Endothelial cell of umbilical vein (primary cell): Measurements from ENCODE around the gene ITGB8. TPM values are rescaled to one million over a fixed set of nuclear protein-coding genes. Genes with fewer than 3 reads are reported as not detected.

Experiments used
- BruUV-seq: library from RNA; stranded (reverse); fragments of 400-500 nt; replicated peaks from 2 replicates; lab custom pipeline; 2021; lab: Mats Ljungman, UMichigan
- CTCF ChIA-PET: fragments of 300-600, 350-600 bp; sonication (Branson Sonifier 250); formaldehyde crosslinking; loops from one replicate; lab custom pipeline; 2021; ENCODE audit warnings: antibody characterized with exemption, inconsistent platforms; lab: Charles Lee
- POLR2A ChIA-PET: fragments of 300-600, 350-600 bp; sonication (Branson Sonifier 250); formaldehyde crosslinking; loops from one replicate; lab custom pipeline; 2021; ENCODE audit warnings: antibody characterized with exemption, inconsistent platforms; lab: Charles Lee
- DNase-seq: peaks from one replicate; pipeline ENCODE4 v3.0.0-alpha.2; 2011; ENCODE audit warnings: low read depth, low spot score
- FAIRE-seq: peaks from 2 replicates; lab custom pipeline; 2011; peaks lifted over from hg19 to GRCh38; lab: Jason Lieb, UNC
- H2AFZ ChIP-seq: 2 replicates; pipeline ENCODE4 v1.6.0; 2012; ENCODE audit warnings: low read depth, low read length, control low read depth, inconsistent platforms
- H3K27ac ChIP-seq: 2 replicates; pipeline ENCODE4 v1.5.1; 2011; ENCODE audit warnings: low read depth, mild to moderate bottlenecking, control low read depth, low read length, moderate library complexity; ENCODE audit not compliant: insufficient read depth
- H3K27me3 ChIP-seq, 2 experiments: 2 replicates each; pipeline versions ENCODE4 v1.6.0 to v1.6.1; 2011; ENCODE audit warnings: low read length in 2 of 2, mixed read lengths in 1 of 2; ENCODE audit not compliant: control insufficient read depth in 2 of 2, insufficient read depth in 2 of 2
- H3K36me3 ChIP-seq, 2 experiments: 2 replicates in 1 of 2; 3 replicates in 1 of 2; pipeline ENCODE4 v1.5.1; 2011; ENCODE audit warnings: low read length in 2 of 2, mild to moderate bottlenecking in 1 of 2, moderate library complexity in 1 of 2; ENCODE audit not compliant: control insufficient read depth in 2 of 2, insufficient read depth in 2 of 2; ENCODE audit errors: extremely low read depth in 1 of 2
- H3K4me1 ChIP-seq: 3 replicates; pipeline ENCODE4 v1.5.1; 2011; ENCODE audit warnings: mild to moderate bottlenecking, low read length; ENCODE audit not compliant: control insufficient read depth, insufficient read depth; ENCODE audit errors: extremely low read depth
- H3K4me2 ChIP-seq: 2 replicates; pipeline ENCODE4 v1.6.1; 2011; ENCODE audit warnings: low read length, control low read depth, mixed read lengths; ENCODE audit not compliant: insufficient read depth
- H3K4me3 ChIP-seq, 3 experiments: fragments of 200-600 bp in 1 of 3; sonication (generic), shearing (Covaris generic) in 1 of 3; replicated peaks in 1 of 3; 2 replicates each; pipeline ENCODE4 v1.5.1; 2011 to 2016; ENCODE audit warnings: control low read depth in 3 of 3, low read length in 3 of 3, mild to moderate bottlenecking in 2 of 3, inconsistent platforms in 1 of 3, low read depth in 1 of 3, moderate library complexity in 1 of 3; ENCODE audit not compliant: insufficient read depth in 1 of 3
- H3K79me2 ChIP-seq: 2 replicates; pipeline ENCODE4 v1.6.0; 2012; ENCODE audit warnings: low read length, inconsistent platforms; ENCODE audit not compliant: control insufficient read depth, insufficient read depth
- H3K9ac ChIP-seq: replicated peaks from 2 replicates; pipeline ENCODE3; 2011; ENCODE audit warnings: low read length, control low read depth; ENCODE audit not compliant: insufficient read depth; ENCODE audit errors: extremely low read depth
- H3K9me1 ChIP-seq: replicated peaks from 3 replicates; pipeline ENCODE4 v1.6.0; 2011; ENCODE audit warnings: mild to moderate bottlenecking, low read length; ENCODE audit not compliant: control insufficient read depth, insufficient read depth; ENCODE audit errors: extremely low read depth
- H3K9me3 ChIP-seq: replicated peaks from 2 replicates; pipeline ENCODE4 v1.5.1; 2012; ENCODE audit warnings: low read length, inconsistent platforms; ENCODE audit not compliant: control insufficient read depth, insufficient read depth
- H4K20me1 ChIP-seq: replicated peaks from 2 replicates; pipeline ENCODE3; 2011; ENCODE audit warnings: mild to moderate bottlenecking, low read length; ENCODE audit not compliant: control insufficient read depth, insufficient read depth; ENCODE audit errors: extremely low read depth
- EZH2 ChIP-seq: IDR thresholded peaks from 2 replicates; pipeline ENCODE4 v1.6.1; 2012; ENCODE audit warnings: borderline replicate concordance, low read depth, mild to moderate bottlenecking, moderate library complexity, low read length, inconsistent platforms; ENCODE audit not compliant: severe bottlenecking
- FOS ChIP-seq: IDR thresholded peaks from 2 replicates; pipeline ENCODE4 v1.6.1; 2011; ENCODE audit warnings: mild to moderate bottlenecking, low read length, moderate library complexity, borderline replicate concordance; ENCODE audit not compliant: insufficient read depth
- GATA2 ChIP-seq: IDR thresholded peaks from 2 replicates; pipeline ENCODE4 v1.7.0; 2011; ENCODE audit warnings: low read depth, mild to moderate bottlenecking, moderate library complexity, mixed read lengths, low read length; ENCODE audit not compliant: insufficient read length, insufficient read depth
- JUN ChIP-seq: IDR thresholded peaks from 2 replicates; pipeline ENCODE4 v1.6.1; 2011; ENCODE audit warnings: borderline replicate concordance, low read depth; ENCODE audit not compliant: insufficient read length, insufficient read depth
- MYC ChIP-seq: IDR thresholded peaks from one replicate; pipeline ENCODE4 v1.6.1; 2011; ENCODE audit warnings: mild to moderate bottlenecking, low read depth, low read length
- POLR2A ChIP-seq: IDR thresholded peaks from 2 replicates; pipeline ENCODE4 v1.6.1; 2012; ENCODE audit warnings: low read depth, mild to moderate bottlenecking, control low read depth, low read length
- POLR2AphosphoS5 ChIP-seq: IDR thresholded peaks from 2 replicates; pipeline ENCODE4 v1.6.1; 2012; ENCODE audit warnings: low read depth, mild to moderate bottlenecking, control low read depth, low read length, moderate library complexity; ENCODE audit not compliant: insufficient read depth
- dilution Hi-C: fragments of 300-500 bp; cut with MboI; formaldehyde crosslinking; loops from one replicate; pipeline ENCODE4 v1.15.0; 2019; ENCODE audit warnings: low sequenced_read_pairs; ENCODE audit not compliant: extremely low pct_ligation_motif_present
- intact Hi-C: fragments of 100-400 bp; cut with micrococcal nuclease; formaldehyde crosslinking; loops from one replicate; pipeline ENCODE4 v1.10.0; 2022
- polyA plus RNA-seq, 4 experiments: library from polyadenylated mRNA; depleted of rRNA in 3 of 4; stranded (reverse) in 3 of 4; unstranded in 1 of 4; fragments of >200 nt; gene quantifications; 2 replicates each; pipeline versions ENCODE4 v1.2.1 to v1.2.3, GENCODE V29; 2011 to 2012; ENCODE audit warnings: missing spikeins in 1 of 4
- total RNA-seq: library from RNA; stranded (reverse); gene quantifications from 2 replicates; pipeline ENCODE4 v1.2.3, GENCODE V29; 2021
- TF ChIP-seq, protein P1 (sequence below): IDR thresholded peaks from 2 replicates; pipeline ENCODE4 v1.6.1; 2011; ENCODE audit not compliant: insufficient read depth, insufficient read length
- TF ChIP-seq, protein P2 (sequence below), 2 donors: IDR thresholded peaks; 1 replicate in 1 of 2; 2 replicates in 1 of 2; pipeline ENCODE4 v1.5.1; 2011; ENCODE audit warnings: low read length in 2 of 2, mild to moderate bottlenecking in 2 of 2, moderate library complexity in 2 of 2, control low read depth in 1 of 2, inconsistent platforms in 1 of 2, low read depth in 1 of 2; ENCODE audit not compliant: insufficient read depth in 1 of 2; ENCODE audit errors: extremely low read depth in 1 of 2

Gene ITGB8
- total and polyA plus RNA-seq, 2 donors (not counting 3 experiments of a cell fraction or from before 2014, with no cell fraction given), result 2.9 to 8.2 TPM

DNA sequence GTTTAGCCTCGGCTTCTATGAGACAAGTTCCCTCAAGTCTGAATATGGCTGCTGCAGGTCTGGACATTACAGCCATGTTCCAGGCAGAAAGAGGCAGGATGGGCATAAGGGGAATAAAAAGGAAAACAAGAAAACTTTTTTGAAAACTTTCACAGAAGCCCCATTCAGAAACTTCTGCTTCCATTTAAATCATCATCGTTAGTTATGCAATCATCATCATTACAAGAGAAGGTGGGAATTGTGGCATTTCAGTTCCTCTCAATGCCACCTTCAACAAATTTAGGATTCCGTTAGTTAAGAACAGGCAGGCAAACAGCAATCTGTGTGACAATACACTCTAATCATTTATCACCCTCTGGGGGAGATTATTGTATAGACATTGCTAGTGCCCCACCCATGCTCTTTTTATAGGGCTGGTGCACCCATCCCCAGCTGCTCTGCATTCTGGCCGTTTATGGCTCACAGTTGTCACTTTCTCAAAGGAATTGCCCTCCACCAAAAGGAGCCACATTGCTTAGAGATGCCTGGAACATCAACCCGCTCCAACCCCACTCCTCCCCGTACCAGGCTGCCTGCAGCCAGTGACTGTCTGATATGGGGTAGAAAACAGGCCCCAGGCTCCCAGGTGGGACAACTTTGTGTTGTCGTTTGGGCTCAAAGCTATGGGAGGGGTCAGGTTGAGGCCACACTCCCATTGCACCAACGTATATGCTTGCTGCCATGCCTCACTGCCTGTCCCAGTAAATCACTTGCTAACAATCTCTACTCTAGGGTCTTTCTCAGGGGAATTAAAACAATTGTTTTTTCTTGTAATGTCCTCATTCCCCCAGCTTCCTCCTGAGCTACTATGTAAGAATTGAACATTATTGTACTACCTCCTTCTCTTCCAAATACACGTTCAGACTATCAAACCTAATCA lies 24.2 kb downstream of the ITGB8 start:
- FAIRE-seq (no peak), DNase-seq (no peak)
- dilution Hi-C loops, result no loop called here
- Histone ChIP-seq H3K9ac (no peak overlapping the region), H3K9me3 (no peaks in the 10 kb centered on the region), H3K27ac (no peak overlapping the region), H3K4me1 (peaks cover 30% of the 10 kb centered on the region), H3K36me3 (no peaks in the 10 kb centered on the region), H3K4me2 (no peak overlapping the region), H3K4me3 (no peak overlapping the region), H2AFZ (no peak overlapping the region), H3K27me3 (no peaks in the 10 kb centered on the region), H3K9me1 (no peaks in the 10 kb centered on the region), H4K20me1 (no peaks in the 10 kb centered on the region), H3K79me2 (no peaks in the 10 kb centered on the region)
- intact Hi-C loops, result no loop called here
- ChIA-PET CTCF (no interaction called here), POLR2A (no interaction called here)
- TF ChIP-seq, protein P1, sequence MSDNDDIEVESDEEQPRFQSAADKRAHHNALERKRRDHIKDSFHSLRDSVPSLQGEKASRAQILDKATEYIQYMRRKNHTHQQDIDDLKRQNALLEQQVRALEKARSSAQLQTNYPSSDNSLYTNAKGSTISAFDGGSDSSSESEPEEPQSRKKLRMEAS, result no peak
- TF ChIP-seq JUN (no peak), GATA2 (no peak), MYC (no peak), POLR2A (no peak), EZH2 (no peak), FOS (no peak), POLR2AphosphoS5 (no peak)
- TF ChIP-seq, protein P2, sequence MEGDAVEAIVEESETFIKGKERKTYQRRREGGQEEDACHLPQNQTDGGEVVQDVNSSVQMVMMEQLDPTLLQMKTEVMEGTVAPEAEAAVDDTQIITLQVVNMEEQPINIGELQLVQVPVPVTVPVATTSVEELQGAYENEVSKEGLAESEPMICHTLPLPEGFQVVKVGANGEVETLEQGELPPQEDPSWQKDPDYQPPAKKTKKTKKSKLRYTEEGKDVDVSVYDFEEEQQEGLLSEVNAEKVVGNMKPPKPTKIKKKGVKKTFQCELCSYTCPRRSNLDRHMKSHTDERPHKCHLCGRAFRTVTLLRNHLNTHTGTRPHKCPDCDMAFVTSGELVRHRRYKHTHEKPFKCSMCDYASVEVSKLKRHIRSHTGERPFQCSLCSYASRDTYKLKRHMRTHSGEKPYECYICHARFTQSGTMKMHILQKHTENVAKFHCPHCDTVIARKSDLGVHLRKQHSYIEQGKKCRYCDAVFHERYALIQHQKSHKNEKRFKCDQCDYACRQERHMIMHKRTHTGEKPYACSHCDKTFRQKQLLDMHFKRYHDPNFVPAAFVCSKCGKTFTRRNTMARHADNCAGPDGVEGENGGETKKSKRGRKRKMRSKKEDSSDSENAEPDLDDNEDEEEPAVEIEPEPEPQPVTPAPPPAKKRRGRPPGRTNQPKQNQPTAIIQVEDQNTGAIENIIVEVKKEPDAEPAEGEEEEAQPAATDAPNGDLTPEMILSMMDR (IDR thresholded peaks at IDR 0.05; ENCODE audit: extremely low read depth in 1 of 2, insufficient read depth in 1 of 2, low read depth in 1 of 2, low read length in 2 of 2), result no peak
- BruUV-seq, result no TSS peak
